Fibroblast of the aortic adventitia (primary cell): ENCODE results near the gene ATF4. TPM values are rescaled to one million over a fixed set of nuclear protein-coding genes. Genes with fewer than 3 reads are reported as not detected.

Experiments
- DNase-seq: peaks from one replicate; pipeline ENCODE4 v3.0.0-alpha.2; 2010; ENCODE audit warnings: low read depth
- H3K4me3 ChIP-seq: 2 replicates; pipeline ENCODE4 v1.5.1; 2011; ENCODE audit warnings: low read depth, mild to moderate bottlenecking, control low read depth, low read length, moderate library complexity
- CTCF ChIP-seq: IDR thresholded peaks from 2 replicates; pipeline ENCODE4 v1.5.1; 2011; ENCODE audit warnings: mild to moderate bottlenecking, low read length, control low read depth, inconsistent platforms; ENCODE audit not compliant: insufficient read depth
- total RNA-seq: library from RNA; depleted of rRNA; stranded (reverse); fragments of >200 nt; gene quantifications from 2 replicates; pipeline ENCODE4 v1.2.3, GENCODE V29; 2012; ENCODE audit warnings: low replicate concordance

Gene ATF4
- total RNA-seq, 1 donor = 259 TPM

GRCh38 chr22:39565414-39565944, 45.1 kb downstream of the ATF4 start:
- no peak for TF ChIP-seq CTCF
- no peak overlapping the region for H3K4me3 ChIP-seq
- DNase-seq = no peak

DNA sequence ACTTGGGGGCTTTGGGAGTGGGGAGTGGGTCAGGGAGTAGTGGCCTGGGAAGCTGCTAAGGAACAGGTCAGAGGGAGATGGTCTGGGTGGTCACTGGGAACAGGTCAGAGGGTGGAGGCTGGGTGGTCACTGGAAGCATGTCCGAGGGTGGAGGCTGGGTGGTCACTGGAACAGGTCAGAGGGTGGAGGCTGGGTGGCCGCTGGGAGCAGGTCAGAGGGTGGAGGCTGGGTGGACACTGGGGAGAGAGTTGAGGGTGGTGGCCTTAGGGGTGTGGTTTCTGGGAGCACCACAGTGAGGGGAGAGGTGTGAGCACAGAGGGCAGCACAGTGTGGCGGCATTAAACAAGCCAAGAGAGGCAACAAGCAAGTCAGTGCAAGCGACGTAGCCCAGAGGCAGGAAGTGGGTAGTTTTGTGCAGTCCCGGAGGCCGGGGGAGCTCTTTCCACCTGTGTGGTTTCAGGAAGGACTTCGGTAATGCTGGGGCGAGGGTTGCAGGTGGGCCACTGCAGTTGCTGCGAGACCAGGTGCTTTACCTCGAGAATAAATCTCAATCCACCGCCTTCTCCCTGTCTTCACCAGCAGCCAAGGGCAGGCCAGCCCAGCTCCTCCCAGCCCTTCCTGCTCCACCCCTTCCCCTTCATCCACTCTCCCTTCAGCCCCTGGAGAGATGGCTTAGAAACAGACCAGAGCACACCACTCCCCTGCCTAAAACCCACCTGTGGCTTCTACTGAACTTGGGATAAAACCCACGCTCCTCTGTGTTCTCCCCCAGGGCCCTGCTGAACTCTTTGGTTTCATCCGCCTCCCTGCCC, 47.0 kb downstream of the ATF4 start:
- DNase-seq = no peak
- no peak for TF ChIP-seq CTCF
- no peak overlapping the region for H3K4me3 ChIP-seq

- DNase-seq = no peak
- TF ChIP-seq CTCF = no peak
- H3K4me3 ChIP-seq = no peak overlapping the region
Observed at GRCh38 chr22:39568278-39568981, 48.1 kb downstream of the ATF4 start.

DNA sequence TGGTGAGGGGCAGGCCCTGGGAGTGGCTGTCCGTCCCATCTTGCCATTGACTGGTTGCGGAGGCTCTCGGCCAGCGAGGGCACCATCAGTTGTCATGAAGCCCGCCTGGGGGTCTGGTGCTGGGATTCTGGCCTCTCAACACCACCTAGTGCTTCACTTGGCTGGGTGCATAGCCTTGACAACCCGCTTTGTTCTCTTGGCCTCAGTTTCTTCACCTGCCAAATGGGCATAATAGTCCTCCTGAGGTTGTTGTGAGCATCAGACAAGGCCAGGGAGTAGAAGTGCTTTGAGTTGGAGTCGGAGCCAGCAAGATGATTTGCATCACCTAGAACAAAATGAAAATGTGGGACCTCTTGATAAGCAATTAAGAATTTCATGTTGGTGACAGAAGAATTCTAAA, 48.7 kb downstream of the ATF4 start:
- TF ChIP-seq CTCF = no peak
- H3K4me3 ChIP-seq = no peak overlapping the region
- no peak for DNase-seq

DNA sequence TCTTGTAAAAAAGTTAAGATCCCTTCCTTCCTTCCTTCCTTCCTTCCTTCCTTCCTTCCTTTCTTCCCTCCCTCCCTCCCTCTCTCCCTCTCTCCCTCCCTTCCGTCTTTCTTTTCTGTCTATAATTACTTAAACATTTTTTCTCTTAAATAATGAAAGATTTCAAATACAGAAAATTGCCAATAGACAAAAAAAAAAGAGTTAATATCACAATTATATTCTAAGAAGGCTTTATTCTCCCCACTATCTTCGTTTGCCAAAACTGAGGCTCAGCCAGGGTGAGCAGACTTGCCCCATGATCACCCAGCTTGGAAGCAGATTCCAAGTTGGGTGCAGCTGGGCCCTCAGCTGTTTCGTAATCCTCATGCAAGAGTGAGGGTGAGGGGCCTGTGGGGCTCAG, 49.9 kb downstream of the ATF4 start:
- DNase-seq = no peak
- H3K4me3 ChIP-seq = no peak overlapping the region
- TF ChIP-seq CTCF = no peak

GRCh38 chr22:39570665-39571064, 50.3 kb downstream of the ATF4 start, which contains the start of gene CACNA1I:
TSS of gene CACNA1I (plus strand) at chr22:39570753. CDS start at chr22:39570753, 0 bp downstream.
- TF ChIP-seq CTCF = no peak
- H3K4me3 ChIP-seq = no peak within 1 kb of the TSS
- DNase-seq = no peak
